Measurements from ENCODE around the gene SCARF2. TPM values are rescaled to one million over a fixed set of nuclear protein-coding genes. Genes with fewer than 3 reads are reported as not detected.

Gene SCARF2
- polyA plus RNA-seq, 3 donors: 0.12 to 0.51 TPM; not detected in 1

DNA sequence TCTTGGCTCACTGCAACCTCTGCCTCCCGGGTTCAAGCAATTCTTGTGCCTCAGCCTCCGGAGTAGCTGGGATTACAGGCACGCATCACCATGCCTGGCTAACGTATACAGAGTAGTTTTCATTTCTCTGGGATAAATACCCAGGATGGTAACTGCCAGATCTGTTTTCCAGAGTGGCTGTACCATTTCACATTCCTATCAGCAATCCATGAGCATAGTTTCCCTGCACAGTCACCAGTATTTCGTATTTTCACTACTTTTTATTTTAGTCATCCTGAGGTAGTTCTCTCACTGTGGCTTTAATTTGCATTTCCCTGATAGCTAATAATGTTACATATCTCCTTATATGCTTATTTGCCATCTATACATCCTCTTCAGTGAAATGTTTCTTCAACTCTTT is 11.0 kb upstream of the SCARF2 start:
- Mint-ChIP-seq H3K36me3 (peaks cover 56% of the 10 kb centered on the region in 2 donors), H3K27me3 (ENCODE audit: low read depth in 3 of 3) (peaks cover 0 to 2% (median 0%) of the 10 kb centered on the region in 3 donors), H3K9me3 (no peaks in the 10 kb centered on the region), H3K4me1 (no peaks in the 10 kb centered on the region), H3K27ac (no peak overlapping the region), H3K4me3 (no peak overlapping the region)
- Histone ChIP-seq H3K27me3 (ENCODE audit: control insufficient read depth in 2 of 2, insufficient read depth in 2 of 2, low read length in 2 of 2) (no peaks in the 10 kb centered on the region), H2AFZ (ENCODE audit: insufficient read depth, low read depth, low read length, poor library complexity, severe bottlenecking) (no peak overlapping the region), H3K79me2 (ENCODE audit: insufficient read depth, low read length) (no peaks in the 10 kb centered on the region), H3K4me3 (replicated peaks in 1 of 3; ENCODE audit: low read depth in 2 of 3, low read length in 3 of 3) (no peak overlapping the region), H3K4me1 (ENCODE audit: control insufficient read depth in 1 of 2, insufficient read depth in 2 of 2, low read length in 2 of 2) (no peaks in the 10 kb centered on the region), H3K9ac (ENCODE audit: insufficient read depth, low read length, poor library complexity, severe bottlenecking) (no peak overlapping the region), H3K36me3 (replicated peaks in 1 of 2; ENCODE audit: control insufficient read depth in 1 of 2, insufficient read depth in 2 of 2, low read length in 2 of 2) (peaks cover 17 to 59% of the 10 kb centered on the region in 2 donors), H3K4me2 (replicated peaks; ENCODE audit: extremely low read depth, low read length, poor library complexity, severe bottlenecking) (no peak overlapping the region), H4K20me1 (ENCODE audit: insufficient read depth, low read length) (no peaks in the 10 kb centered on the region), H3K27ac (ENCODE audit: low read depth in 1 of 2, low read length in 2 of 2) (no peak overlapping the region), H3K9me3 (replicated peaks in 1 of 2; ENCODE audit: control insufficient read depth in 1 of 2, insufficient read depth in 1 of 2, low read length in 2 of 2) (no peaks in the 10 kb centered on the region)
- DNase-seq: no peak
- TF ChIP-seq CTCF (IDR thresholded peaks at IDR 0.05): no peak
- intact Hi-C loops (cut with micrococcal nuclease): no loop called here
- WGBS (ENCODE audit: insufficient coverage): 100% methylated on average over 4 of the region's 5 CpGs

DNA sequence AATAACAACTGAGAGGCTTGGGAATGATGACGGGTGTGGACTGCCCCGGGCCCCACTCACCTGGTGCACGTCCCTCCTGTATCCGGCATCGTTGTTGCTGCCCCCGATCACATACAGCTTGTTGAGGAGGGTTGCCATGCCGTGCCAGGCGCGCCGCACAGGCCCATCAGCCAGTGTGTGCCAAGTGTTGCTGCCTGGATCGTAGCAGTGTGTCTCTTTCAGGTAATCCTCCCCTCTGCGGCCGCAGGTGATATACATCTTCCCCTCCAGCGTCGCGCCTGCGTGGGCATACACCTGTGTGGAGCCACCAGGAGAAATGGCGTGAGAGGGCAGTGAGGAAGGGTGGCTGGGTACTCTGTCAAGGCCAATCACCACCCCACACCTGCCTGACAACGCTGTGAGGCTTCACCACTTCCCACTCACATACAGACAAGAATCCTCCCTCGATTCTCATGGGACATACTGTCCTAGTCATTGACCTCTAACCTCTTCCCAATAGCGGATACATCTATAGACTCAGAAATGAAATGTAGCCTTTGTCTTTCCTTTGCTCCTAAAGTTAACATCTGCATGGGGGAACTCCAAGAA is 8.9 kb upstream of the SCARF2 start:
- Histone ChIP-seq H3K9ac (ENCODE audit: insufficient read depth, low read length, poor library complexity, severe bottlenecking) (no peak overlapping the region), H2AFZ (ENCODE audit: insufficient read depth, low read depth, low read length, poor library complexity, severe bottlenecking) (no peak overlapping the region), H3K4me1 (ENCODE audit: control insufficient read depth in 1 of 2, insufficient read depth in 2 of 2, low read length in 2 of 2) (no peaks in the 10 kb centered on the region), H3K36me3 (replicated peaks in 1 of 2; ENCODE audit: control insufficient read depth in 1 of 2, insufficient read depth in 2 of 2, low read length in 2 of 2) (peaks cover 32 to 64% of the 10 kb centered on the region in 2 donors), H3K4me2 (replicated peaks; ENCODE audit: extremely low read depth, low read length, poor library complexity, severe bottlenecking) (no peak overlapping the region), H3K9me3 (replicated peaks in 1 of 2; ENCODE audit: control insufficient read depth in 1 of 2, insufficient read depth in 1 of 2, low read length in 2 of 2) (no peaks in the 10 kb centered on the region), H3K4me3 (replicated peaks in 1 of 3; ENCODE audit: low read depth in 2 of 3, low read length in 3 of 3) (no peak overlapping the region), H3K79me2 (ENCODE audit: insufficient read depth, low read length) (no peaks in the 10 kb centered on the region), H3K27me3 (ENCODE audit: control insufficient read depth in 2 of 2, insufficient read depth in 2 of 2, low read length in 2 of 2) (no peaks in the 10 kb centered on the region), H3K27ac (ENCODE audit: low read depth in 1 of 2, low read length in 2 of 2) (no peak overlapping the region), H4K20me1 (ENCODE audit: insufficient read depth, low read length) (no peaks in the 10 kb centered on the region)
- DNase-seq: no peak
- H3K27me3 Mint-ChIP-seq (ENCODE audit: low read depth in 3 of 3): peaks cover 0 to 3% (median 0%) of the 10 kb centered on the region in 3 donors
- H3K4me1 Mint-ChIP-seq: no peaks in the 10 kb centered on the region
- intact Hi-C loops (cut with micrococcal nuclease): no loop called here
- H3K9me3 Mint-ChIP-seq: no peaks in the 10 kb centered on the region
- H3K4me3 Mint-ChIP-seq: no peak overlapping the region
- no peak overlapping the region for H3K27ac Mint-ChIP-seq
- peaks cover 61 to 65% of the 10 kb centered on the region in 2 donors for H3K36me3 Mint-ChIP-seq
- TF ChIP-seq CTCF (IDR thresholded peaks at IDR 0.05): no peak
- 94% methylated on average over 13 of the region's 21 CpGs for WGBS (ENCODE audit: insufficient coverage)
